WTC11 (cell line): Measurements from ENCODE around the gene PEAK3. TPM values are rescaled to one million over a fixed set of nuclear protein-coding genes. Genes with fewer than 3 reads are reported as not detected.

Source experiments
- ATAC-seq: fragments of 200-7000 bp; cut with Tn5 transposase; 2 replicates; pipeline ENCODE4 v1.10.0; 2021; ENCODE audit warnings: mild to moderate bottlenecking, moderate library complexity
- CTCF ChIA-PET: fragments of 300-600 bp; sonication (Branson Sonifier 250); formaldehyde crosslinking; loops from one replicate; lab custom pipeline; 2021; ENCODE audit warnings: antibody characterized with exemption; lab: Charles Lee
- POLR2A ChIA-PET: fragments of 350-600 bp; sonication (Branson Sonifier 250); formaldehyde crosslinking; loops from one replicate; lab custom pipeline; 2021; ENCODE audit warnings: antibody characterized with exemption; lab: Charles Lee
- DNase-seq: peaks from one replicate; pipeline ENCODE4 v3.0.0; 2021; ENCODE audit warnings: low spot score
- H3K27ac Mint-ChIP-seq: 2 replicates; pipeline ENCODE4 v1.8.0; 2021; ENCODE audit warnings: mixed read lengths
- H3K27me3 Mint-ChIP-seq: 2 replicates; pipeline ENCODE4 v1.8.0; 2021; ENCODE audit warnings: low read depth, mild to moderate bottlenecking, moderate library complexity, mixed read lengths
- H3K36me3 Mint-ChIP-seq: 2 replicates; pipeline ENCODE4 v1.8.0; 2021; ENCODE audit warnings: mixed read lengths
- H3K4me1 Mint-ChIP-seq: 2 replicates; pipeline ENCODE4 v1.8.0; 2022; ENCODE audit warnings: mixed read lengths
- H3K4me3 Mint-ChIP-seq: 2 replicates; pipeline ENCODE4 v1.8.0; 2021; ENCODE audit warnings: mild to moderate bottlenecking, moderate library complexity, mixed read lengths
- H3K9me3 Mint-ChIP-seq: 2 replicates; pipeline ENCODE4 v1.8.0; 2021; ENCODE audit warnings: mixed read lengths
- AFF4 ChIP-seq: sonication (generic); formaldehyde crosslinking; IDR thresholded peaks from 2 replicates; pipeline ENCODE4 v1.8.1; 2023; ENCODE audit warnings: mild to moderate bottlenecking, missing genetic modification reagents, borderline replicate concordance
- ATF3 ChIP-seq: sonication (generic); formaldehyde crosslinking; conservative IDR thresholded peaks from 2 replicates; pipeline ENCODE4 v1.8.1; 2022; ENCODE audit warnings: mild to moderate bottlenecking, missing genetic modification reagents
- CREB1 ChIP-seq: sonication (generic); formaldehyde crosslinking; IDR thresholded peaks from 2 replicates; pipeline ENCODE4 v1.8.0; 2023; ENCODE audit warnings: mild to moderate bottlenecking, missing genetic modification reagents
- E2F1 ChIP-seq: sonication (generic); formaldehyde crosslinking; IDR thresholded peaks from 2 replicates; pipeline ENCODE4 v1.8.0; 2022; ENCODE audit warnings: mild to moderate bottlenecking, missing genetic modification reagents
- FOXP1 ChIP-seq: sonication (generic); formaldehyde crosslinking; IDR thresholded peaks from 2 replicates; pipeline ENCODE4 v1.8.0; 2022; ENCODE audit warnings: missing genetic modification reagents, mild to moderate bottlenecking, moderate library complexity, borderline replicate concordance
- IRF1 ChIP-seq: sonication (generic); formaldehyde crosslinking; IDR thresholded peaks from 2 replicates; pipeline ENCODE4 v1.8.0; 2023; ENCODE audit warnings: missing genetic modification reagents
- KAT7 ChIP-seq: sonication (generic); formaldehyde crosslinking; IDR thresholded peaks from 2 replicates; pipeline ENCODE4 v1.8.1; 2023; ENCODE audit warnings: missing genetic modification reagents, mild to moderate bottlenecking, borderline replicate concordance
- NFE2L1 ChIP-seq: sonication (generic); formaldehyde crosslinking; IDR thresholded peaks from 2 replicates; pipeline ENCODE4 v1.8.1; 2023; ENCODE audit warnings: missing genetic modification reagents
- NR2C2 ChIP-seq: sonication (generic); formaldehyde crosslinking; IDR thresholded peaks from 2 replicates; pipeline ENCODE4 v1.8.0; 2022; ENCODE audit warnings: mild to moderate bottlenecking, missing genetic modification reagents
- NR3C1 ChIP-seq: sonication (generic); formaldehyde crosslinking; conservative IDR thresholded peaks from 2 replicates; pipeline ENCODE4 v1.8.1; 2023; ENCODE audit warnings: low read depth, mild to moderate bottlenecking, missing genetic modification reagents
- USF2 ChIP-seq: sonication (generic); formaldehyde crosslinking; IDR thresholded peaks from 2 replicates; pipeline ENCODE4 v1.8.1; 2023; ENCODE audit warnings: mild to moderate bottlenecking, missing genetic modification reagents, moderate library complexity
- ZNF416 ChIP-seq: fragments of 250-450 bp; sonication (Bioruptor Pico); IDR thresholded peaks from 2 replicates; pipeline ENCODE4 v1.9.0; 2021; ENCODE audit warnings: mild to moderate bottlenecking, inconsistent platforms
- ZNF532 ChIP-seq: fragments of 250-450 bp; sonication (Bioruptor Pico); IDR thresholded peaks from 2 replicates; pipeline ENCODE4 v1.9.0; 2021; ENCODE audit warnings: mild to moderate bottlenecking, borderline replicate concordance
- total RNA-seq: library from RNA; stranded (reverse); gene quantifications from 3 replicates; pipeline ENCODE4 v1.2.3, GENCODE V29; 2021
- TF ChIP-seq, protein P1 (sequence below): sonication (generic); formaldehyde crosslinking; conservative IDR thresholded peaks from 2 replicates; pipeline ENCODE4 v1.8.1; 2023; ENCODE audit warnings: mild to moderate bottlenecking, low read depth, missing genetic modification reagents, moderate library complexity
- TF ChIP-seq, protein P2 (sequence below): sonication (generic); formaldehyde crosslinking; IDR thresholded peaks from 2 replicates; pipeline ENCODE4 v1.8.1; 2023; ENCODE audit warnings: mild to moderate bottlenecking, missing genetic modification reagents, moderate library complexity
- TF ChIP-seq, protein P3 (sequence below): fragments of 250-450 bp; sonication (Bioruptor Pico); IDR thresholded peaks from 2 replicates; pipeline ENCODE4 v1.8.0; 2021; ENCODE audit warnings: mild to moderate bottlenecking

The PEAK3 gene
- total RNA-seq, 1 experiment from 2014 or later, result not detected

DNA sequence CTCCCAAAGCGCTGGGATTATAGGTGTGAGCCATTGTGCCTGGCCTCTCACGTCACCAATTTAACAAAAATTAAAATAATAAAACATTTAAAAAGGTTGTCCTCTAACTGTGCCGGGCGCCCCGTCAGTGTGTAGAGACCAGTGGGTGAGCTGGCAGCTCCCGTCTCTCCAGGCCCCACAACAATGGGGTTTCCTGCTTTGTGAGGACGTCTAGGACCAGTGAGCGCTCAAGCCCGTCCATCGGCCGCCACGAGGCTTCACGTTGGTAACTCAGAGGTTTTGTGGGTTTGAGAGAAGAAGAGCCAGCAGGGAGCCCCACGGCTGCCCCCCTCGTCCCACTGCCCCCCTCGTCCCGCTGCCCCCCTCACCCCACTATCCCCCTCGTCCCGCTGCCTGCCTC, 41.7 kb upstream of the PEAK3 start:
- TF ChIP-seq CREB1 (CRISPR knock-in tag) (no peak), FOXP1 (CRISPR knock-in tag) (no peak), IRF1 (CRISPR knock-in tag) (no peak), ZNF532 (CRISPR knock-in tag) (no peak), NFE2L1 (no peak), USF2 (CRISPR knock-in tag) (no peak), ATF3 (no peak), KAT7 (CRISPR knock-in tag) (no peak), NR3C1 (no peak), E2F1 (CRISPR knock-in tag) (no peak), ZNF416 (CRISPR knock-in tag) (no peak), NR2C2 (CRISPR knock-in tag) (no peak), AFF4 (no peak)
- TF ChIP-seq, protein P1, sequence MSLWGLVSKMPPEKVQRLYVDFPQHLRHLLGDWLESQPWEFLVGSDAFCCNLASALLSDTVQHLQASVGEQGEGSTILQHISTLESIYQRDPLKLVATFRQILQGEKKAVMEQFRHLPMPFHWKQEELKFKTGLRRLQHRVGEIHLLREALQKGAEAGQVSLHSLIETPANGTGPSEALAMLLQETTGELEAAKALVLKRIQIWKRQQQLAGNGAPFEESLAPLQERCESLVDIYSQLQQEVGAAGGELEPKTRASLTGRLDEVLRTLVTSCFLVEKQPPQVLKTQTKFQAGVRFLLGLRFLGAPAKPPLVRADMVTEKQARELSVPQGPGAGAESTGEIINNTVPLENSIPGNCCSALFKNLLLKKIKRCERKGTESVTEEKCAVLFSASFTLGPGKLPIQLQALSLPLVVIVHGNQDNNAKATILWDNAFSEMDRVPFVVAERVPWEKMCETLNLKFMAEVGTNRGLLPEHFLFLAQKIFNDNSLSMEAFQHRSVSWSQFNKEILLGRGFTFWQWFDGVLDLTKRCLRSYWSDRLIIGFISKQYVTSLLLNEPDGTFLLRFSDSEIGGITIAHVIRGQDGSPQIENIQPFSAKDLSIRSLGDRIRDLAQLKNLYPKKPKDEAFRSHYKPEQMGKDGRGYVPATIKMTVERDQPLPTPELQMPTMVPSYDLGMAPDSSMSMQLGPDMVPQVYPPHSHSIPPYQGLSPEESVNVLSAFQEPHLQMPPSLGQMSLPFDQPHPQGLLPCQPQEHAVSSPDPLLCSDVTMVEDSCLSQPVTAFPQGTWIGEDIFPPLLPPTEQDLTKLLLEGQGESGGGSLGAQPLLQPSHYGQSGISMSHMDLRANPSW (CRISPR knock-in tag), result no peak
- TF ChIP-seq, protein P2, sequence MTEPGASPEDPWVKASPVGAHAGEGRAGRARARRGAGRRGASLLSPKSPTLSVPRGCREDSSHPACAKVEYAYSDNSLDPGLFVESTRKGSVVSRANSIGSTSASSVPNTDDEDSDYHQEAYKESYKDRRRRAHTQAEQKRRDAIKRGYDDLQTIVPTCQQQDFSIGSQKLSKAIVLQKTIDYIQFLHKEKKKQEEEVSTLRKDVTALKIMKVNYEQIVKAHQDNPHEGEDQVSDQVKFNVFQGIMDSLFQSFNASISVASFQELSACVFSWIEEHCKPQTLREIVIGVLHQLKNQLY, result no peak
- TF ChIP-seq, protein P3, sequence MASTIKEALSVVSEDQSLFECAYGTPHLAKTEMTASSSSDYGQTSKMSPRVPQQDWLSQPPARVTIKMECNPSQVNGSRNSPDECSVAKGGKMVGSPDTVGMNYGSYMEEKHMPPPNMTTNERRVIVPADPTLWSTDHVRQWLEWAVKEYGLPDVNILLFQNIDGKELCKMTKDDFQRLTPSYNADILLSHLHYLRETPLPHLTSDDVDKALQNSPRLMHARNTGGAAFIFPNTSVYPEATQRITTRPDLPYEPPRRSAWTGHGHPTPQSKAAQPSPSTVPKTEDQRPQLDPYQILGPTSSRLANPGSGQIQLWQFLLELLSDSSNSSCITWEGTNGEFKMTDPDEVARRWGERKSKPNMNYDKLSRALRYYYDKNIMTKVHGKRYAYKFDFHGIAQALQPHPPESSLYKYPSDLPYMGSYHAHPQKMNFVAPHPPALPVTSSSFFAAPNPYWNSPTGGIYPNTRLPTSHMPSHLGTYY, result no peak
- H3K4me3 Mint-ChIP-seq, result no peak overlapping the region
- no peak overlapping the region for H3K27ac Mint-ChIP-seq
- ATAC-seq (no peak), DNase-seq (no peak)
- H3K4me1 Mint-ChIP-seq, result peaks cover 9% of the 10 kb centered on the region
- no peaks in the 10 kb centered on the region for H3K9me3 Mint-ChIP-seq
- ChIA-PET CTCF (no interaction called here), POLR2A (no interaction called here)
- peaks cover 13% of the 10 kb centered on the region for H3K36me3 Mint-ChIP-seq
- H3K27me3 Mint-ChIP-seq, result no peaks in the 10 kb centered on the region
